ENCODE results near the gene SCEL. TPM values are rescaled to one million over a fixed set of nuclear protein-coding genes. Genes with fewer than 3 reads are reported as not detected.

The SCEL gene
- total RNA-seq, 1 experiment from 2014 or later: 3.5 TPM

GRCh38 chr13:77514336-77514726 lies 21.2 kb upstream of the SCEL start:
- Histone ChIP-seq H3K4me1 (ENCODE audit: insufficient read depth, low read length) (peaks cover 34% of the 10 kb centered on the region), H3K27ac (ENCODE audit: low read length) (no peak overlapping the region), H3K9me3 (ENCODE audit: low read length) (no peaks in the 10 kb centered on the region), H3K79me2 (ENCODE audit: low read length) (no peaks in the 10 kb centered on the region), H3K36me3 (ENCODE audit: low read depth, low read length) (no peaks in the 10 kb centered on the region), H3K4me3 (ENCODE audit: low read length) (no peak overlapping the region), H2AFZ (ENCODE audit: low read length) (no peak overlapping the region), H3K4me2 (ENCODE audit: low read length) (no peak overlapping the region), H3K27me3 (ENCODE audit: low read length) (no peaks in the 10 kb centered on the region), H3K9ac (ENCODE audit: low read length) (no peak overlapping the region), H4K20me1 (ENCODE audit: low read length) (no peaks in the 10 kb centered on the region), H3F3A (ENCODE audit: low read length, unreplicated experiment) (peaks cover 9% of the 10 kb centered on the region), H3K9me2 (replicated peaks; ENCODE audit: low read length) (no peaks in the 10 kb centered on the region)
- DNase-seq (no peak), ATAC-seq (no peak)
- POLR2A ChIA-PET (ENCODE audit: unreplicated experiment): no interaction called here
- no peak for TF ChIP-seq EZH2phosphoT487 (IDR thresholded peaks at IDR 0.05; ENCODE audit: borderline replicate concordance, low read length)
- TF ChIP-seq EZH2 (IDR thresholded peaks at IDR 0.05; ENCODE audit: low read length, unreplicated experiment): no peak
- TF ChIP-seq, protein P1, sequence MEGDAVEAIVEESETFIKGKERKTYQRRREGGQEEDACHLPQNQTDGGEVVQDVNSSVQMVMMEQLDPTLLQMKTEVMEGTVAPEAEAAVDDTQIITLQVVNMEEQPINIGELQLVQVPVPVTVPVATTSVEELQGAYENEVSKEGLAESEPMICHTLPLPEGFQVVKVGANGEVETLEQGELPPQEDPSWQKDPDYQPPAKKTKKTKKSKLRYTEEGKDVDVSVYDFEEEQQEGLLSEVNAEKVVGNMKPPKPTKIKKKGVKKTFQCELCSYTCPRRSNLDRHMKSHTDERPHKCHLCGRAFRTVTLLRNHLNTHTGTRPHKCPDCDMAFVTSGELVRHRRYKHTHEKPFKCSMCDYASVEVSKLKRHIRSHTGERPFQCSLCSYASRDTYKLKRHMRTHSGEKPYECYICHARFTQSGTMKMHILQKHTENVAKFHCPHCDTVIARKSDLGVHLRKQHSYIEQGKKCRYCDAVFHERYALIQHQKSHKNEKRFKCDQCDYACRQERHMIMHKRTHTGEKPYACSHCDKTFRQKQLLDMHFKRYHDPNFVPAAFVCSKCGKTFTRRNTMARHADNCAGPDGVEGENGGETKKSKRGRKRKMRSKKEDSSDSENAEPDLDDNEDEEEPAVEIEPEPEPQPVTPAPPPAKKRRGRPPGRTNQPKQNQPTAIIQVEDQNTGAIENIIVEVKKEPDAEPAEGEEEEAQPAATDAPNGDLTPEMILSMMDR (conservative IDR thresholded peaks at IDR 0.05; ENCODE audit: low read depth, low read length): no peak
- intact Hi-C loops (cut with micrococcal nuclease): no loop called here
- BruUV-seq (replicated peaks): no TSS peak
- CTCF ChIA-PET: no interaction called here

DNA sequence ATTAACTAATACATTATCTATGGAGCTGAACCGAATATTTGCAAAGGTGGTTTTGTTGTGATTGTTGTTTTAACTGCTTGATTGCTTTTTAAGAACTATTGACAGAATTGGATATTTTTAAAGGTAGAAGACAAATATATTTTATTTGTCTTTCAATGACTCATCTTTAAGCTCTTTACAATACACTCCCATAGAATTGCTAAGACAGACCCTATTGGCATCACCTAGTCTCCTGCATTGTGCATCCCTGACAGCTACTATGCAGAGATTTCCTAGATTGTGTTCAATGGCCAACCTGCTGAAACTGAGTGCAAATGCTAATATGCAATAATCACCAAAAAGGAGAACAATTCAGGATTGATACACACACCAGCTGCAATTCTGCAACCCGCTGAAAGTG lies 19.7 kb upstream of the SCEL start:
- peak overlapping the region; percentile 82 for H3K4me2 ChIP-seq (ENCODE audit: low read length)
- peak; percentile 83 for ATAC-seq
- ChIA-PET CTCF (interaction anchor here (0.8 kb wide), 1 partner anchor 23 kb away, joined by 3 read pairs; no protein-coding TSS in a partner anchor), POLR2A (ENCODE audit: unreplicated experiment) (no interaction called here)
- peak overlapping the region; percentile 57 for H3K4me3 ChIP-seq (ENCODE audit: low read length)
- DNase-seq: peak; percentile 51
- no peaks in the 10 kb centered on the region for H3K9me3 ChIP-seq (ENCODE audit: low read length)
- intact Hi-C loops (cut with micrococcal nuclease): no loop called here
- peaks cover 35% of the 10 kb centered on the region for H3K4me1 ChIP-seq (ENCODE audit: insufficient read depth, low read length)
- no peaks in the 10 kb centered on the region for H3K36me3 ChIP-seq (ENCODE audit: low read depth, low read length)
- no peaks in the 10 kb centered on the region for H3K9me2 ChIP-seq (replicated peaks; ENCODE audit: low read length)
- no peaks in the 10 kb centered on the region for H3K27me3 ChIP-seq (ENCODE audit: low read length)
- no TSS peak for BruUV-seq (replicated peaks)
- H3K79me2 ChIP-seq (ENCODE audit: low read length): no peaks in the 10 kb centered on the region
- peak overlapping the region; percentile 98 for H3K27ac ChIP-seq (ENCODE audit: low read length)
- peaks cover 9% of the 10 kb centered on the region for H3F3A ChIP-seq (ENCODE audit: low read length, unreplicated experiment)
- H4K20me1 ChIP-seq (ENCODE audit: low read length): no peaks in the 10 kb centered on the region
- H2AFZ ChIP-seq (ENCODE audit: low read length): no peak overlapping the region
- TF ChIP-seq EZH2phosphoT487 (IDR thresholded peaks at IDR 0.05; ENCODE audit: borderline replicate concordance, low read length) (no peak), EZH2 (IDR thresholded peaks at IDR 0.05; ENCODE audit: low read length, unreplicated experiment) (no peak)
- TF ChIP-seq, protein P1 (conservative IDR thresholded peaks at IDR 0.05; ENCODE audit: low read depth, low read length): no peak
- peak overlapping the region; percentile 64 for H3K9ac ChIP-seq (ENCODE audit: low read length)

DNA sequence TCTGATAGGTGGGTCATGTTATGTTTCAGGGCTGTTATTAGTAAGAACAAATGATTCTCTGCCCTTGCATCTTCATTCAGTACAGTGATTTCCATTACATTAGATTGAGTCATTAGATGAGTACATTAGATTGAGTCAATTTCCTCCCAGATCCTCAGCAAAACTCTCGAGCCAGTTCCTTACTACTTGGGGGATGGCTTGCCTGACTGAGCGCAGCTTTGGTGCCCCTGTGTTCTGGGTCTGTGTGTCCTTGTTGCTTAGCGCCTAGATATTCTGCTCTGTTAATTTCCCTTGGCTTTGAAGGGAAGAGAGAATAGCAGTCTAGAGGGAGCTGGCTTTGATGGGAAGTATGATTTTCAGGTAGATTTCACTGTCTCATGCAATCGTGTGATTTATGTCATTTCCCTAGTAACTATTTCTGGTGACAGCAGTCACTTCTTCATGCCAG lies 19.1 kb upstream of the SCEL start:
- H3K79me2 ChIP-seq (ENCODE audit: low read length): no peaks in the 10 kb centered on the region
- H3K4me2 ChIP-seq (ENCODE audit: low read length): peak overlapping the region; percentile 82
- intact Hi-C loops (cut with micrococcal nuclease): no loop called here
- peak overlapping the region; percentile 98 for H3K27ac ChIP-seq (ENCODE audit: low read length)
- H3K4me1 ChIP-seq (ENCODE audit: insufficient read depth, low read length): peaks cover 41% of the 10 kb centered on the region
- peak overlapping the region; percentile 35; the same call in 1 of the 2 replicates for H2AFZ ChIP-seq (ENCODE audit: low read length)
- peak; percentile 84 for ATAC-seq
- peaks cover 9% of the 10 kb centered on the region for H3F3A ChIP-seq (ENCODE audit: low read length, unreplicated experiment)
- H3K9me3 ChIP-seq (ENCODE audit: low read length): no peaks in the 10 kb centered on the region
- TF ChIP-seq EZH2 (IDR thresholded peaks at IDR 0.05; ENCODE audit: low read length, unreplicated experiment): no peak
- TF ChIP-seq, protein P1 (conservative IDR thresholded peaks at IDR 0.05; ENCODE audit: low read depth, low read length): no peak
- no peak for TF ChIP-seq EZH2phosphoT487 (IDR thresholded peaks at IDR 0.05; ENCODE audit: borderline replicate concordance, low read length)
- H3K36me3 ChIP-seq (ENCODE audit: low read depth, low read length): no peaks in the 10 kb centered on the region
- peak overlapping the region; percentile 64 for H3K9ac ChIP-seq (ENCODE audit: low read length)
- BruUV-seq (replicated peaks): no TSS peak
- peak overlapping the region; percentile 57 for H3K4me3 ChIP-seq (ENCODE audit: low read length)
- no peaks in the 10 kb centered on the region for H3K9me2 ChIP-seq (replicated peaks; ENCODE audit: low read length)
- H4K20me1 ChIP-seq (ENCODE audit: low read length): no peaks in the 10 kb centered on the region
- peak; percentile 82 for DNase-seq
- ChIA-PET CTCF (interaction anchor here (0.5 kb wide), 1 partner anchor 49 kb away, joined by 3 read pairs; no protein-coding TSS in a partner anchor), POLR2A (ENCODE audit: unreplicated experiment) (no interaction called here)
- no peaks in the 10 kb centered on the region for H3K27me3 ChIP-seq (ENCODE audit: low read length)
